Vagina (tissue), 2 donors: ENCODE measurements around the gene WNT6. TPM values are rescaled to one million over a fixed set of nuclear protein-coding genes. Genes with fewer than 3 reads are reported as not detected.
A peak's percentile ranks its signal among the peaks of the same experiment; 100 is the strongest.

Experiments used
- DNase-seq, 2 donors: peaks; one replicate each; pipeline ENCODE4 v3.0.0-alpha.2; 2017; ENCODE audit errors: extremely low spot score in 2 of 2
- H3K27ac ChIP-seq: fragments of 200-600 bp; sonication (generic); one replicate; pipeline ENCODE4 v1.5.1; 2019
- H3K27me3 ChIP-seq: fragments of 200-600 bp; sonication (generic); one replicate; pipeline ENCODE4 v1.5.1; 2019
- H3K36me3 ChIP-seq, 2 donors: fragments of 200-600 bp; sonication (generic); one replicate each; pipeline ENCODE4 v1.5.1; 2017 to 2019
- H3K4me1 ChIP-seq: fragments of 200-600 bp; sonication (generic); one replicate; pipeline ENCODE4 v1.5.1; 2019
- H3K4me3 ChIP-seq, 2 donors: fragments of 200-600 bp; sonication (generic); 1 replicate in 1 of 2; 2 replicates in 1 of 2; pipeline ENCODE4 v1.5.1; 2016 to 2019
- H3K9me3 ChIP-seq: fragments of 200-600 bp; sonication (generic); one replicate; pipeline ENCODE4 v1.5.1; 2019
- CTCF ChIP-seq, 3 experiments: fragments of 450-650 bp in 2 of 3; fragments of 200-600 bp in 1 of 3; sonication (generic) in 1 of 3; IDR thresholded peaks; one replicate each; pipeline ENCODE4 v1.5.1; 2017 to 2019; ENCODE audit warnings: antibody characterized with exemption in 3 of 3, mild to moderate bottlenecking in 2 of 3, moderate library complexity in 2 of 3
- POLR2A ChIP-seq, 2 donors: fragments of 450-650 bp; IDR thresholded peaks; one replicate each; pipeline ENCODE4 v1.6.1; 2017; ENCODE audit warnings: antibody characterized with exemption in 2 of 2, mild to moderate bottlenecking in 2 of 2, moderate library complexity in 2 of 2
- POLR2AphosphoS5 ChIP-seq, 2 donors: sonication (generic); formaldehyde crosslinking; IDR thresholded peaks; one replicate each; pipeline ENCODE4 v1.9.0; 2017; ENCODE audit warnings: antibody characterized with exemption in 2 of 2, mild to moderate bottlenecking in 2 of 2, low read depth in 1 of 2; ENCODE audit not compliant: insufficient read depth in 1 of 2
- intact Hi-C: fragments of 100-400 bp; cut with DNase I; formaldehyde crosslinking; loops from one replicate; pipeline ENCODE4 v1.15.1; 2023
- total RNA-seq: library from RNA; depleted of rRNA; stranded (reverse); fragments of >200 nt; gene quantifications from one replicate; pipeline ENCODE4 v1.2.3, GENCODE V29; 2016

WNT6 gene
- total RNA-seq, 1 donor from 2014 or later, result 2.0 TPM

DNA sequence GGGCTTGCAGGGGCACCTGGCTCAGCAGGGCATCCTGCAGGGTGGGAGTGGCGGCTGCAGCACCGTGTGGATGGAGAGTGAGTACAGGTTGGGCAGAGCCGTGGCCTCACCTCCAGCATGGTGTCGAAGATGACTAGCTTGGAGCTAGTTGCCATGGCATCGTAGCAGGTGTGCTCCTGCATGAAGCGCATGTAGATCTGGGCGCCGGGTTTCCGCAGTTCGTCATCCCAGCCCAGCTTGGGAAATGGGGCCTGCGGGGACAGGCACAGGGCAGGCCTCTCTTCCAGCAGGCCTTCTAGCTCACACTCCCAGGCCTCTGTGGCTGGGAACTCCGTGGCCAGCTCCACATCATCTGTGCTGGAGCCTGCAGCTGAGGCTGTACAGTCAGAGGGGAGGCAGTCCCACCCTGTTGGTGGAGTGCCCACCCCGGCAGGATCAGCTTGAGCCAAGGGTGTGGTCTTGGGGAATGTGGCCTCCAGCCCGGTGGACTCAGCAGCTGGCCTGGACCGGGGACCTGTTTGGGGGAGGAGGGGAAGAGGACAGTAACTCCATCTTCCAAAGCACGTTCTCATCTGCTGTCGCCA, 29.6 kb upstream of the WNT6 start:
- no peaks in the 10 kb centered on the region for H3K36me3 ChIP-seq
- no peak for TF ChIP-seq POLR2AphosphoS5 (IDR thresholded peaks at IDR 0.05; ENCODE audit: insufficient read depth in 1 of 2, low read depth in 1 of 2)
- TF ChIP-seq CTCF (IDR thresholded peaks at IDR 0.05), result no peak
- no peak for TF ChIP-seq POLR2A (IDR thresholded peaks at IDR 0.05)
- intact Hi-C loops, result no loop called here
- H3K4me3 ChIP-seq, result no peak overlapping the region
- H3K4me1 ChIP-seq, result peaks cover 33% of the 10 kb centered on the region
- DNase-seq, result no peak
- H3K27ac ChIP-seq, result peak overlapping the region; percentile 1
- no peaks in the 10 kb centered on the region for H3K27me3 ChIP-seq
- H3K9me3 ChIP-seq, result no peaks in the 10 kb centered on the region

DNA sequence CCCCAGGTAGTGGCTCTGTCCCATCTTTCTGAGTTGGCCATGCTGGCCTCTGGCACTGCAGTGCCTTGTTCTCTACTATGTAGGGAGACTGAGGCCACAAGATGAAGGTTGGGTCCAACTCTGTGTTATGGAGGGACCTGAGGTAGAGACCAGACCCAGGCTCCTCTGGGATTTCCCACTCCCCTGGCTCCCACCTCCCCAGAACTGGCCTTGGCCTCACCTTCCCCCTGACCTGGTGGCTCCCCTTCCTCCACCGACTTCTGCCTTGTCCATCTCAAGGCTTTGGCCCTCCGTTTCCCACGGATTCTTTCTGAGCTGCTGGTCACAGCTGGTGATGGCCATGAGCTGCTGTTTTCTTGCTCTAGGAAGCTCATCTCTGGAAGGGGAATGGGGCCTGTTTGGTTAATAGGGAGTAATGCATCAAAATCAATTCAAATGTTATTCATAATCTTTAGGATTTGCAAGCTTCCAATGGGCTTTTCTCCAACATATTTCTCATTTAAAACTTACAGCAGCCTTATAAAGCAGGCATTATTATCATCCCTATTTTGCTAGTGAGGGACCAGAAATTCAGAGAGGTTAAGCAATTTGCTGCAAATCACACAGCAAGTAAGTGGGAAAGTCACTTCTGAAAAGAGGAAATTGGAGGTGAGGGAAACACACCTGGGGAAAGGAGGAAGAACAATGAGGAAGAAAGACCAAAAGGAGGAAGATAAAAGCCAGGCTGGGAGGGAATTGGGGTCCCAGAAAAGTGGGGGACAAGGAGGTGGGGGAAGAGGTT, 28.9 kb upstream of the WNT6 start:
- intact Hi-C loops, result no loop called here
- TF ChIP-seq POLR2AphosphoS5 (IDR thresholded peaks at IDR 0.05; ENCODE audit: insufficient read depth in 1 of 2, low read depth in 1 of 2) (no peak), CTCF (IDR thresholded peaks at IDR 0.05) (no peak), POLR2A (IDR thresholded peaks at IDR 0.05) (no peak)
- H3K27ac ChIP-seq, result peak overlapping the region; percentile 1
- H3K4me3 ChIP-seq, result no peak overlapping the region
- H3K27me3 ChIP-seq, result no peaks in the 10 kb centered on the region
- H3K4me1 ChIP-seq, result peaks cover 33% of the 10 kb centered on the region
- no peaks in the 10 kb centered on the region for H3K9me3 ChIP-seq
- no peaks in the 10 kb centered on the region for H3K36me3 ChIP-seq
- no peak for DNase-seq

- intact Hi-C loops, result no loop called here
- peak within 1 kb of the TSS; percentile 62 for H3K27ac ChIP-seq
- H3K4me3 ChIP-seq, result no peak within 1 kb of the TSS
- TF ChIP-seq CTCF (IDR thresholded peaks at IDR 0.05) (no peak), POLR2A (IDR thresholded peaks at IDR 0.05) (no peak), POLR2AphosphoS5 (IDR thresholded peaks at IDR 0.05; ENCODE audit: insufficient read depth in 1 of 2, low read depth in 1 of 2) (no peak)
- no peaks in the 10 kb centered on the region for H3K27me3 ChIP-seq
- H3K9me3 ChIP-seq, result no peaks in the 10 kb centered on the region
- no peak for DNase-seq
- H3K36me3 ChIP-seq, result no peaks in the 10 kb centered on the region
- peaks cover 33% of the 10 kb centered on the region for H3K4me1 ChIP-seq
Measured at GRCh38 chr2:218831378-218831990, 28.1 kb upstream of the WNT6 start, which contains the start of gene PRKAG3. TSS of gene PRKAG3 (minus strand) at chr2:218831803.

GRCh38 chr2:218832081-218832480, 27.5 kb upstream of the WNT6 start:
- Histone ChIP-seq H3K9me3 (no peaks in the 10 kb centered on the region), H3K27me3 (no peaks in the 10 kb centered on the region), H3K27ac (peak overlapping the region; percentile 62), H3K36me3 (no peaks in the 10 kb centered on the region), H3K4me3 (no peak overlapping the region), H3K4me1 (peaks cover 33% of the 10 kb centered on the region)
- TF ChIP-seq CTCF (IDR thresholded peaks at IDR 0.05) (no peak), POLR2AphosphoS5 (IDR thresholded peaks at IDR 0.05; ENCODE audit: insufficient read depth in 1 of 2, low read depth in 1 of 2) (no peak), POLR2A (IDR thresholded peaks at IDR 0.05) (no peak)
- DNase-seq, result no peak
- intact Hi-C loops, result no loop called here
